MM.1S (cell line): Measurements from ENCODE around the gene MS4A7.

Experiments
- DNase-seq: peaks from one replicate; pipeline ENCODE4 v3.0.0-alpha.2; 2015
- H2AFZ ChIP-seq: fragments of 300-600 bp; sonication (generic); 2 replicates; pipeline ENCODE4 v1.6.0; 2016; ENCODE audit warnings: antibody characterized with exemption, low read length
- H3F3A ChIP-seq: fragments of 300-600 bp; sonication (generic); 2 replicates; pipeline ENCODE4 v1.6.1; 2016; ENCODE audit warnings: mild to moderate bottlenecking, antibody characterized with exemption, low read length, moderate library complexity, mixed read lengths; ENCODE audit not compliant: insufficient read depth
- H3K27ac ChIP-seq: fragments of 300-600 bp; sonication (generic); 2 replicates; pipeline ENCODE4 v1.5.1; 2016; ENCODE audit warnings: mild to moderate bottlenecking, low read length
- H3K27me3 ChIP-seq: fragments of 300-600 bp; sonication (generic); replicated peaks from 2 replicates; pipeline ENCODE4 v1.6.0; 2016; ENCODE audit warnings: low read length; ENCODE audit not compliant: insufficient read depth
- H3K36me3 ChIP-seq: fragments of 300-600 bp; sonication (generic); replicated peaks from 2 replicates; pipeline ENCODE4 v1.6.1; 2016; ENCODE audit warnings: mild to moderate bottlenecking, low read length, mixed read lengths; ENCODE audit not compliant: insufficient read depth
- H3K4me1 ChIP-seq: fragments of 300-600 bp; sonication (generic); 2 replicates; pipeline ENCODE4 v1.6.1; 2016; ENCODE audit warnings: low read length, mixed read lengths
- H3K4me2 ChIP-seq: fragments of 300-600 bp; sonication (generic); 2 replicates; pipeline ENCODE4 v1.6.0; 2016; ENCODE audit warnings: low read depth, low read length
- H3K4me3 ChIP-seq: fragments of 300-600 bp; sonication (generic); 2 replicates; pipeline ENCODE4 v1.5.1; 2016; ENCODE audit warnings: low read length, mixed read lengths
- H3K79me2 ChIP-seq: fragments of 300-600 bp; sonication (generic); 2 replicates; pipeline ENCODE4 v1.6.1; 2016; ENCODE audit warnings: mixed run types, low read length, mixed read lengths
- H3K9ac ChIP-seq: fragments of 300-600 bp; sonication (generic); 2 replicates; pipeline ENCODE4 v1.6.1; 2016; ENCODE audit warnings: low read length, mixed read lengths
- H3K9me2 ChIP-seq: fragments of 300-600 bp; sonication (generic); replicated peaks from 2 replicates; pipeline ENCODE4 v1.6.1; 2016; ENCODE audit warnings: mild to moderate bottlenecking, low read length, mixed read lengths; ENCODE audit not compliant: insufficient read depth
- H3K9me3 ChIP-seq: fragments of 300-600 bp; sonication (generic); replicated peaks from 2 replicates; pipeline ENCODE4 v1.6.1; 2016; ENCODE audit warnings: mild to moderate bottlenecking, low read length, mixed read lengths; ENCODE audit not compliant: insufficient read depth
- H4K20me1 ChIP-seq: fragments of 300-600 bp; sonication (generic); 2 replicates; pipeline ENCODE4 v1.6.1; 2016; ENCODE audit warnings: mild to moderate bottlenecking, low read length, moderate library complexity, mixed read lengths; ENCODE audit not compliant: insufficient read depth
- EZH2 ChIP-seq: fragments of 300-600 bp; sonication (generic); optimal IDR thresholded peaks from 2 replicates; pipeline ENCODE3; 2017; ENCODE audit warnings: low read depth, mild to moderate bottlenecking, antibody characterized with exemption, low read length, mixed read lengths
- EZH2phosphoT487 ChIP-seq: fragments of 300-600 bp; sonication (generic); IDR thresholded peaks from 2 replicates; pipeline ENCODE4 v1.6.1; 2018; ENCODE audit warnings: antibody characterized with exemption, low read length
- TF ChIP-seq, protein P1 (sequence below): fragments of 300-600 bp; sonication (generic); IDR thresholded peaks from 2 replicates; pipeline ENCODE4 v1.5.1; 2016; ENCODE audit warnings: antibody characterized with exemption, low read length, mixed read lengths

Gene MS4A7

GRCh38 chr11:60336767-60337391 lies 41.5 kb upstream of the MS4A7 start:
- Histone ChIP-seq H3K9me3 (no peaks in the 10 kb centered on the region), H3K9me2 (no peaks in the 10 kb centered on the region), H3K27me3 (no peaks in the 10 kb centered on the region), H3K4me3 (no peak overlapping the region), H3K4me2 (no peak overlapping the region), H3K9ac (no peak overlapping the region), H3K79me2 (no peaks in the 10 kb centered on the region), H3K27ac (no peak overlapping the region), H3K4me1 (no peaks in the 10 kb centered on the region), H4K20me1 (no peaks in the 10 kb centered on the region), H3F3A (no peaks in the 10 kb centered on the region), H3K36me3 (no peaks in the 10 kb centered on the region), H2AFZ (no peak overlapping the region)
- TF ChIP-seq EZH2phosphoT487, result no peak
- TF ChIP-seq, protein P1, sequence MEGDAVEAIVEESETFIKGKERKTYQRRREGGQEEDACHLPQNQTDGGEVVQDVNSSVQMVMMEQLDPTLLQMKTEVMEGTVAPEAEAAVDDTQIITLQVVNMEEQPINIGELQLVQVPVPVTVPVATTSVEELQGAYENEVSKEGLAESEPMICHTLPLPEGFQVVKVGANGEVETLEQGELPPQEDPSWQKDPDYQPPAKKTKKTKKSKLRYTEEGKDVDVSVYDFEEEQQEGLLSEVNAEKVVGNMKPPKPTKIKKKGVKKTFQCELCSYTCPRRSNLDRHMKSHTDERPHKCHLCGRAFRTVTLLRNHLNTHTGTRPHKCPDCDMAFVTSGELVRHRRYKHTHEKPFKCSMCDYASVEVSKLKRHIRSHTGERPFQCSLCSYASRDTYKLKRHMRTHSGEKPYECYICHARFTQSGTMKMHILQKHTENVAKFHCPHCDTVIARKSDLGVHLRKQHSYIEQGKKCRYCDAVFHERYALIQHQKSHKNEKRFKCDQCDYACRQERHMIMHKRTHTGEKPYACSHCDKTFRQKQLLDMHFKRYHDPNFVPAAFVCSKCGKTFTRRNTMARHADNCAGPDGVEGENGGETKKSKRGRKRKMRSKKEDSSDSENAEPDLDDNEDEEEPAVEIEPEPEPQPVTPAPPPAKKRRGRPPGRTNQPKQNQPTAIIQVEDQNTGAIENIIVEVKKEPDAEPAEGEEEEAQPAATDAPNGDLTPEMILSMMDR, result no peak
- TF ChIP-seq EZH2, result no peak
- no peak for DNase-seq

DNA sequence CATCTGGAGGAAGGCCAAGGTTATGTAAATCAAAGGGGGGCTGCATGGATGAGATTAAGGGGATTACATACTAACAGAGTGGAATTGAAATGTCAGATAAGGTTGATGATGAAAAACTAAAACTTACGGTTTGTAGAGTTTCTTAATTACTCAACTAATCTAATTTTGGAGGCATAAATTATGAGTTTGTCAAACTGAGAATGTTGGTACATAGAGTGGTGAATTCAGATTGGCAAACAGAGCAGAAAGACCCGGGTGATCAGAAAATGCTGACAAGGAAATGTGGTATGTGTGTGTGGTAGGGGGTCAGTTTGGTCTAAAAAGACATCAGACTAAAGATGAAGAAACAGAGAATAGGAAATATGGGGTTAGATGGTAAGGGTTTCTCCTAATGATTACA lies 40.3 kb upstream of the MS4A7 start:
- no peaks in the 10 kb centered on the region for H3K9me3 ChIP-seq
- no peaks in the 10 kb centered on the region for H3K4me1 ChIP-seq
- H4K20me1 ChIP-seq, result no peaks in the 10 kb centered on the region
- H3K27ac ChIP-seq, result no peak overlapping the region
- H3K27me3 ChIP-seq, result no peaks in the 10 kb centered on the region
- no peak overlapping the region for H3K9ac ChIP-seq
- H3K9me2 ChIP-seq, result no peaks in the 10 kb centered on the region
- no peak overlapping the region for H2AFZ ChIP-seq
- TF ChIP-seq EZH2phosphoT487 (no peak), EZH2 (no peak)
- TF ChIP-seq, protein P1, result no peak
- no peaks in the 10 kb centered on the region for H3K79me2 ChIP-seq
- H3F3A ChIP-seq, result no peaks in the 10 kb centered on the region
- H3K36me3 ChIP-seq, result no peaks in the 10 kb centered on the region
- no peak overlapping the region for H3K4me3 ChIP-seq
- DNase-seq, result no peak
- H3K4me2 ChIP-seq, result no peak overlapping the region

GRCh38 chr11:60339356-60339755 lies 39.0 kb upstream of the MS4A7 start:
- no peaks in the 10 kb centered on the region for H3K36me3 ChIP-seq
- no peaks in the 10 kb centered on the region for H4K20me1 ChIP-seq
- no peaks in the 10 kb centered on the region for H3K79me2 ChIP-seq
- no peaks in the 10 kb centered on the region for H3K9me3 ChIP-seq
- H2AFZ ChIP-seq, result no peak overlapping the region
- no peak overlapping the region for H3K27ac ChIP-seq
- TF ChIP-seq EZH2phosphoT487 (no peak), EZH2 (no peak)
- TF ChIP-seq, protein P1, result no peak
- DNase-seq, result no peak
- no peaks in the 10 kb centered on the region for H3K27me3 ChIP-seq
- no peak overlapping the region for H3K4me3 ChIP-seq
- no peak overlapping the region for H3K4me2 ChIP-seq
- no peaks in the 10 kb centered on the region for H3K9me2 ChIP-seq
- no peaks in the 10 kb centered on the region for H3F3A ChIP-seq
- H3K9ac ChIP-seq, result no peak overlapping the region
- H3K4me1 ChIP-seq, result no peaks in the 10 kb centered on the region
